Measurements from ENCODE around the gene MCEE. TPM values are rescaled to one million over a fixed set of nuclear protein-coding genes. Genes with fewer than 3 reads are reported as not detected.

MCEE gene
- total RNA-seq, 1 donor from 2014 or later, result 11.5 TPM

- Mint-ChIP-seq H3K4me1 (ENCODE audit: low read depth, unreplicated experiment) (peaks cover 3% of the 10 kb centered on the region), H3K36me3 (ENCODE audit: unreplicated experiment) (no peaks in the 10 kb centered on the region), H3K27ac (ENCODE audit: unreplicated experiment) (no peak overlapping the region), H3K9me3 (ENCODE audit: unreplicated experiment) (peaks cover 2% of the 10 kb centered on the region), H3K4me3 (ENCODE audit: unreplicated experiment) (no peak overlapping the region), H3K27me3 (ENCODE audit: unreplicated experiment) (no peaks in the 10 kb centered on the region)
- no peak for TF ChIP-seq CTCF (IDR thresholded peaks at IDR 0.05; ENCODE audit: partially characterized antibody, unreplicated experiment)
- DNase-seq, result no peak
Measured at GRCh38 chr2:71060211-71060610, 69.8 kb downstream of the MCEE start.

Other genes with a start within 250 kb of the MCEE start
- gene VAX2, start 229.7 kb downstream of the MCEE start, total RNA-seq (ENCODE audit: unreplicated experiment), result 3.6 TPM
- not detected for gene ATP6V1B1, start 194.3 kb downstream of the MCEE start, total RNA-seq (ENCODE audit: unreplicated experiment)
- 11.7 TPM for gene ANKRD53, start 151.6 kb downstream of the MCEE start, total RNA-seq (ENCODE audit: unreplicated experiment)
- gene TEX261, start 135.4 kb downstream of the MCEE start, total RNA-seq (ENCODE audit: unreplicated experiment), result 43.0 TPM
- 188 TPM for gene NAGK, start 61.6 kb downstream of the MCEE start, total RNA-seq (ENCODE audit: unreplicated experiment)
- 61.4 TPM for gene MPHOSPH10, start 405 bp upstream of the MCEE start, total RNA-seq (ENCODE audit: unreplicated experiment)
- 15.6 TPM for gene PAIP2B, start 96.9 kb upstream of the MCEE start, total RNA-seq (ENCODE audit: unreplicated experiment)
- 211 TPM for gene ZNF638, start 201.6 kb upstream of the MCEE start, total RNA-seq (ENCODE audit: unreplicated experiment)